Activated T-helper 1 cell treated with Interleukin-2 at 50 U/mL for 16 hours (primary cell): ENCODE measurements around the gene CEP97.
"Not testable (repeated sequence)": the region's sequence is repeated elsewhere in the genome, so short reads cannot be mapped to it uniquely, and the experiment has no call there.

Experiments
- DNase-seq: peaks from one replicate; pipeline ENCODE4 v3.0.0-alpha.2; 2020; ENCODE audit warnings: low read depth

Gene CEP97

GRCh38 chr3:101724329-101725193 lies at the start of gene CEP97:
CEP97 (plus strand) TSS chr3:101724614; CDS start chr3:101724677, 63 bp downstream.
- DNase-seq: peak; percentile 73

GRCh38 chr3:101675709-101676215 lies 48.7 kb upstream of the CEP97 start:
- DNase-seq: no peak

DNA sequence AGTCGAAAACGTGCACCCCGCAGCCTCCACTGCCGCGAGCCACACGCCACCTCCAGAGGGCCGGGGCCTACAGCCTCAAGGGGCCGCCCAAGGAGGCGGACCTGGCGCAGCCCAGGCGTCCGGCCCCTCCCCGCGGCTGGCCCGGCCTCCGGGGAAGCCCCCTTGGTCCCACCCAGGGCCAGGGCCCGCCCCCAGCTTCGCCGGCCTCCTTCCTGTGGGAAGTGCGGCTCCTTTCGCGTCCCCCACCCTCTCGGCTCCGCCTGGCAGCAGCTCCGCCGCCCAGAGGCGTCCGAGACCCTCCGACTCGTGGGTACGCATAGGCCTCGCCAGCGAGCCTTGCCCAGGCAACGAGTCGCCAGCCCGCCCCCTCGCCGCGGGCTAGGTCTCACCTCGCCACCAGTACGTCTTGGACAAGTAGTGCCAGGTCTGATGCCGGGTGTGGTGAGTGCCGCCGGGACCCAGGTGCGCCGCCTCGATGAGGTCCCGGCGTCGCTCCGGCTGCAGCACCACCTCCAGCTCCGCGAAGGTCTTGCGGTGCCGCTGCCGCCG lies 48.1 kb upstream of the CEP97 start:
- peak; percentile 90 for DNase-seq

GRCh38 chr3:101676765-101677435 lies 47.5 kb upstream of the CEP97 start, which contains the start of gene ZBTB11:
ZBTB11 (minus strand) TSS chr3:101677132; CDS start chr3:101676914, 218 bp downstream.
- peak; percentile 99 for DNase-seq

DNA sequence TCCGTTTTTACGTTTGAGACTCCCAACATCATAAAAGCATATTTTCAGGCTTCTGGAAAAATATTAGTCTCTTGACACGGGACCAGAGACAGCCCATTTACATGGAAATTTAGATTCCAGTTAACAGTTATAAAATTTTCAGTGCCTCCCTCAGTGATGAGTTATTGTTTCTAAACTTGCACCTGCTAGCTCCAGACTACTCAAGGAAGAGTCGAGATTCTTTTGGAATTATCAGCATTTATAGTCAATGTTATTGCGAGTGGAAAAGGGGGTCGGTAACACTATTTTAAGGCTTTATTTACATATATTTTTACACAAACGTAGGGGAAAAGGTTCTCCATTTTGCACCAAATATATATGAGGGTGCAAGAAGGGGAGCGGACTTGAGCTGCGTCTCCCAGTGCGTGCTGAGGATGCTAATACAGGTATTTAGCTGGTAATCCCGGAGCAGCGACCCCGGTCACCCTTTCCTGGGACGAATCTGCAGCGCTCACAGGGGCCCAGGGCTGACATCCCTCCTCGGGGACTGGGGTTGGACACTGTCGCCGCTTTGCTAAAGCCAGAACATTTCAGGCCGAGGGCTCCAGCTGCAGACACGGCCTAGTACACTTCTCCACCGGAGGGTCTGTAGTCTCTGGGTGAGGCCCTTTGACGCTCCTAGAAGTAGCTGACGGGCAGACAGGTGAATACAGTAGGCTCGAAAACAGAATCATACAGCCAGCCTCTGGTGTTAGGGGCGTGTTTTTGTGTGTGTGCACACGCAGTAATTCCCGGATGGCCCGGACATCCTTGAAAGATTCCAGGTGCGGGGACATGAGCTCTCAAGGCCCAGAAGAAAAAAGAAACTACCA lies 46.8 kb upstream of the CEP97 start:
- DNase-seq: no peak

GRCh38 chr3:101678837-101679236 lies 45.6 kb upstream of the CEP97 start:
- not testable (repeated sequence) for DNase-seq

GRCh38 chr3:101680466-101680865 lies 43.9 kb upstream of the CEP97 start:
- no peak for DNase-seq

DNA sequence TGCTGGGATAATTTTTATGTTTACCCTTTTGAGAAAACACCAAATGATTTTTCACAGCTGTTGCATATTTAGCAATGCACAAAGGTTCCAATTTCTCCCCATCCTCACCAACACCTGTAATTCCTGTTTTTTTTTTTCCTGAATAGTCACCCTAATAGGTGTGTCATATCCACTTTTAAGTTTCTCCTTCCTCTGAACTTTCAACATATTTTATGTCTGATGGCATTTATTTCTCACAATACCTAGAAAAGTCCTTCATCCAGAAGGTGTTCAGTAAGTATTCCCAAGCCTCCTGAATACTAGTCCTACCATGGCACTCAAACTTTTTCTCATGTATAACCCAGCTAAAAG lies 39.4 kb upstream of the CEP97 start:
- DNase-seq: no peak

DNA sequence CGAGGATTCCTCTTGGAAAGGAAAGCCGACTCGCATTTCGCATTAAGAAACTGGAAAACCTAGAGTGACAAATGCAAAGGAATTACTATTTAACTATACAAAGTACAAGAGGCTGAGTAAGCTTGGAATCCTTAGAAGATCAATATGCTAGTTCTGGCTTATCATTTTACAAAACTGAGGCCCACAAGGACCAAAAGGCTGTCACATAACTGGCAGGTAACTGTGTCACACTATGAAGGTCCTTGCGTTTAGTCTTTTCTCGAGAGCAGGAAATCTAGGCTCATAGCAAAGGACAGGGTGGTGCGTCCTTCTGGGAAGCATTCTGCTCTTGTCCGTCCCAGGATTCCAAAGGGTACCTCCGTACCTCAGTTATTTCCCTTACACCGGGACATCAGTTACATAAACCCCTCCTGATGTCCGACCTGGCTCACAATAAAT lies 38.5 kb upstream of the CEP97 start:
- DNase-seq: no peak

DNA sequence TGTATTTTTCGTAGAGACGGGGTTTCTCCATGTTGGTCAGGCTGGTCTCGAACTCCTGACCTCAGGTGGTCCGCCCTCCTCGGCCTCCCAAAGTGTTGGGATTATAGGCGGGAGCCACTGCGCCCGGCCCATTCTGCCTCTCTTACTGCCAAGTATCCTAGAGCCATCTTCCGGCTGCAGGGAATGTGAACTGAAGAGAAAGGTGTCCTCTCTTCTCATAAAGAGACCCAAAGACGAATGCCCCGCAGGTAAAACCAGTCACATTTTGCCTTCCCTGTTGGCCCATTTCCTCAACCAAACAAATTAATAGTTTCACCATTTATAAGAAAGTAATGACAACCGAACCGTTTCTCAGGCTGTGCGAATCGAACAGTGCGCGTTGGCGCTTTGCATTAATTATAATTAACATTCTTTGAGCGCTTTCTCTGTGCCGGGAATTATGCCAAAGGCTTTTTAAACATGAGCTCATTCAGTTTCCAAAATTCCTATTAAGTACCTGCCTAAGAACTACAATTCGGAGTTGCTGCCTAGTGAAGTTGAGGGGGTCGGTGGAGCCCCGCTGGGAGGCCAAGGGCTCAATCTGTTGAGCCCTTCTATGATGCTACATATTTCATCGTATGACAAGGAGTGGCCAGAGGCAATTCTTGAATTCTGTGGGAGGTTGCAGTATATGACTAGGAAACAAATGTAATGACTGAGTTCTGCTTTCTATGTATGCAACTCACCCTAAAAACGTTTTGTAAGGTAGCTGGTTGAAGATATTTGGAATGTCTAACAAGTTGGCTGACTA lies 37.1 kb upstream of the CEP97 start:
- no peak for DNase-seq

GRCh38 chr3:101689286-101689685 lies 35.1 kb upstream of the CEP97 start:
- DNase-seq: no peak

DNA sequence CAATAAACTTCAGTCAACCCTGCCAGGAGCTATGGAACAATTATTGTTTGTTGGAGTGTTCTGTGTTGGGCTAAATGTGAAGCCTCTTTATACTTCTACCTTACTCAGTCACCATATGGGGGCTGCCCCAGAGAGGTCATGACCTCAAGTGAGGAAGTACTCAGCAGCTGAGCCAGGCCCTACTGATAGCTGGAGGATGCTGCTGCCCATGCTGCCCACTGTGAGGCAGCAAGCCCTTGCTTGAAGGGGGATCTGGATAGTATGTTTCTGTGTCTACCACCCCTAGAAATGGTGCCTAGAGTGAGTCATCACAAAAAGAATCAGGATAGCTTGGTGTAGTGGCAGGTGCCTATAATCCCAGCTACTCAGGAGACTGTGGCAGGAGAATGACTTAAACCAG lies 33.4 kb upstream of the CEP97 start:
- no peak for DNase-seq

GRCh38 chr3:101691685-101692671 lies 32.4 kb upstream of the CEP97 start:
- not testable (repeated sequence) for DNase-seq

- not testable (repeated sequence) for DNase-seq
Observed at GRCh38 chr3:101693540-101693939, 30.9 kb upstream of the CEP97 start.

DNA sequence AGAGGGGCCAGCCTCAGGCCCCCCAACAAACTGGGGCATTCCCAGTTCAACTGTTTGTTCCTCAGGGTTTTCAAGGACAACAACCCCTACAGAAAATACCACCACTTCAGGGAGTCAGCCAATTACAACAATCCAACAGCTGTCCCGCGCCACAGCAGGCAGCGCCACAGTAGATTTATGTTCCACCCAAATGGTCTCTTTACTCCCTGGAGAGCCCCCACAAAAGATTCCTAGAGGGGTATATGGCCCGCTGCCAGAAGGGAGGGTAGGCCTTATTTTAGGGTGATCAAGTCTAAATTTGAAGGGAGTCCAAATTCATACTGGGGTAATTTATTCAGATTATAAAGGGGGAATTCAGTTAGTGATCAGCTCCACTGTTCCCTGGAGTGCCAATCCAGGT lies 29.6 kb upstream of the CEP97 start:
- DNase-seq: not testable (repeated sequence)

DNA sequence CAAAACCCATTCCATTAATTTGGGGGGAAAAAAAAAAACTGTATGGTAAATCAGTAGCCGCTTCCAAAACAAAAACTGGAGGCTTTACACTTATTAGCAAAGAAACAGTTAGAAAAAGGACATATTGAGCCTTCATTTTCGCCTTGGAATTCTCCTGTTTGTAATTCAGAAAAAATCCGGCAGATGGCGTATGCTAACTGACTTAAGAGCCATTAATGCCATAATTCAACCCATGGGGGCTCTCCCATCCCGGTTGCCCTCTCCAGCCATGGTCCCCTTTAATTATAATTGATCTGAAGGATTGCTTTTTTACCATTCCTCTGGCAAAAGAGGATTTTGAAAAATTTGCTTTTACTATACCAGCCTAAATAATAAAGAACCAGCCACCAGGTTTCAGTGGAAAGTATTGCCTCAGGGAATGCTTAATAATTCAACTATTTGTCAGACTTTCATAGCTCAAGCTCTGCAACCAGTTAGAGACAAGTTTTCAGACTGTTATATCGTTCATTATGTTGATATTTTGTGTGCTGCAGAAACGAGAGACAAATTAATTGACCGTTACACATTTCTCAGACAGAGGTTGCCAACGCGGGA lies 28.5 kb upstream of the CEP97 start:
- DNase-seq: no peak

- no peak for DNase-seq
Observed at GRCh38 chr3:101701696-101702634, 22.4 kb upstream of the CEP97 start.

- no peak for DNase-seq
Observed at GRCh38 chr3:101702726-101703125, 21.7 kb upstream of the CEP97 start.
